IPS-20b (cell line): ENCODE data around the gene CD81.

Experiments
- H3K27ac ChIP-seq: one replicate; pipeline ENCODE4 v1.5.1; 2013; ENCODE audit warnings: low read length
- H3K27me3 ChIP-seq: 2 replicates; pipeline ENCODE4 v1.6.1; 2013; ENCODE audit warnings: mild to moderate bottlenecking, low read length, inconsistent platforms; ENCODE audit not compliant: insufficient read depth
- H3K36me3 ChIP-seq: 2 replicates; pipeline ENCODE4 v1.6.1; 2013; ENCODE audit warnings: low read depth, mild to moderate bottlenecking, inconsistent platforms, low read length, moderate library complexity; ENCODE audit not compliant: insufficient read depth
- H3K4me1 ChIP-seq: 2 replicates; pipeline ENCODE4 v1.6.1; 2013; ENCODE audit warnings: mild to moderate bottlenecking, control low read depth, inconsistent platforms, low read length, moderate library complexity; ENCODE audit not compliant: insufficient read depth
- H3K4me3 ChIP-seq: 2 replicates; pipeline ENCODE4 v1.5.1; 2013; ENCODE audit warnings: mild to moderate bottlenecking, low read length, inconsistent platforms
- H3K9ac ChIP-seq: 2 replicates; pipeline ENCODE4 v1.6.1; 2013; ENCODE audit warnings: low read depth, mild to moderate bottlenecking, inconsistent platforms, low read length, moderate library complexity
- H3K9me3 ChIP-seq: 2 replicates; pipeline ENCODE4 v1.6.1; 2013; ENCODE audit warnings: mild to moderate bottlenecking, low read depth, low read length, inconsistent platforms; ENCODE audit not compliant: insufficient read depth

Gene CD81

DNA sequence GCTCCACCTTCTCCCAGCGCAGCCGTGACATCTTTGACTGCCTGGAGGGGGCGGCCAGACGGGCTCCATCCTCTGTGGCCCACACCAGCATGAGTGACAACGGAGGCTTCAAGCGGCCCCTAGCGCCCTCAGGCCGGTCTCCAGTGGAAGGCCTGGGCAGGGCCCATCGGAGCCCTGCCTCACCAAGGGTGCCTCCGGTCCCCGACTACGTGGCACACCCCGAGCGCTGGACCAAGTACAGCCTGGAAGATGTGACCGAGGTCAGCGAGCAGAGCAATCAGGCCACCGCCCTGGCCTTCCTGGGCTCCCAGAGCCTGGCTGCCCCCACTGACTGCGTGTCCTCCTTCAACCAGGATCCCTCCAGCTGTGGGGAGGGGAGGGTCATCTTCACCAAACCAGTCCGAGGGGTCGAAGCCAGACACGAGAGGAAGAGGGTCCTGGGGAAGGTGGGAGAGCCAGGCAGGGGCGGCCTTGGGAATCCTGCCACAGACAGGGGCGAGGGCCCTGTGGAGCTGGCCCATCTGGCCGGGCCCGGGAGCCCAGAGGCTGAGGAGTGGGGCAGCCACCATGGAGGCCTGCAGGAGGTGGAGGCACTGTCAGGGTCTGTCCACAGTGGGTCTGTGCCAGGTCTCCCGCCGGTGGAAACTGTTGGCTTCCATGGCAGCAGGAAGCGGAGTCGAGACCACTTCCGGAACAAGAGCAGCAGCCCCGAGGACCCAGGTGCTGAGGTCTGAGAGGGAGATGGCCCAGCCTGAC is 26.0 kb downstream of the CD81 start:
- Histone ChIP-seq H3K27me3 (no peaks in the 10 kb centered on the region), H3K9me3 (no peaks in the 10 kb centered on the region), H3K4me1 (no peaks in the 10 kb centered on the region; the same call in 1 of the 2 replicates), H3K27ac (no peak overlapping the region), H3K36me3 (peaks cover 14% of the 10 kb centered on the region; the same call in 1 of the 2 replicates), H3K4me3 (no peak overlapping the region), H3K9ac (no peak overlapping the region)

DNA sequence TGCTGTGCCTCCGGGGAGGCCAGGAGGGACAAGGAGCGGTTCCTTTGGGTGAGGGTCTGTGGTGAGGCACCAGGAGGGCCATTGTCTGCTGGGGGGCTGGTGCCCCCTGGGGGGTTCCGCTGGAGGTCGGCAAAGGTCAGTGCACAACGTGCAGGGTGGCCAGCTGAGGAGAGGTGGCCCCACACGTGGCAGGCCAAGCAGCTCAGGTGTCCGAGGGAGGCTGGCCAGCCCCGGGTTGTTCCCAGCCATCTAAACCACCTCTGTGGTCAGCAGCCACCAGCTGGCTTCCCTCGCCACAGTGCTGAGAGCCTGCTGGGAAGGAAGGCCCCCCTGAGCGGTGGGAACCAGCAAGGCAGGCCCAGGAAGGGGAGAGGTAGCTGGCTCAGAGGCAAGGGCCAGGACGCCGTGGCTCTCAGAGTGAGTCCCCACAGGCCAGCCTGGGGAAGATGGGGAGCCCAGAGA is 27.7 kb downstream of the CD81 start:
- no peaks in the 10 kb centered on the region for H3K27me3 ChIP-seq
- H3K4me3 ChIP-seq = no peak overlapping the region
- no peaks in the 10 kb centered on the region; the same call in 1 of the 2 replicates for H3K4me1 ChIP-seq
- H3K9me3 ChIP-seq = no peaks in the 10 kb centered on the region
- no peak overlapping the region for H3K27ac ChIP-seq
- H3K9ac ChIP-seq = no peak overlapping the region
- H3K36me3 ChIP-seq = peaks cover 14% of the 10 kb centered on the region; the same call in 1 of the 2 replicates

DNA sequence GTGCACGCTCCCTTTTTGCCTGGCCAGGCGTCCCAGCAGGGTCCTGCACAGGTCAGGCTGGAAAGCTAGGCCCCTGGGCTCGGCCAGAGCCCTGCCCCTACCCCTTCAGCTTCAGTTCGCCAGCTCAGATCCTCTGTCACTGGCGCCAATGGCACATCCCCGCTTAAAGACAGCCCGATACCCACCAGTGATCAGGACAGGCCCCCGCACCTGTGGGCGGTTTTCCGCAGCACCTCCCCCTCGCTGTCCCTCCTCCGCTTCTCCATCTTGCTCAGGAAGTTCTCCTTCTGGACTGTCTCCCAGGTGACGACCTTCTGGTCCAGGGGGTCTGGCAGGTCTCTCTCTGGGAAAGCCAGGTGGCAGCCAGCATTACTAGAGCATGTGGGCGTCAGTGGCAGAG is 29.3 kb downstream of the CD81 start:
- Histone ChIP-seq H3K4me3 (no peak overlapping the region), H3K9me3 (no peaks in the 10 kb centered on the region), H3K36me3 (peaks cover 14% of the 10 kb centered on the region; the same call in 1 of the 2 replicates), H3K4me1 (no peaks in the 10 kb centered on the region; the same call in 1 of the 2 replicates), H3K27me3 (no peaks in the 10 kb centered on the region), H3K27ac (no peak overlapping the region), H3K9ac (no peak overlapping the region)

DNA sequence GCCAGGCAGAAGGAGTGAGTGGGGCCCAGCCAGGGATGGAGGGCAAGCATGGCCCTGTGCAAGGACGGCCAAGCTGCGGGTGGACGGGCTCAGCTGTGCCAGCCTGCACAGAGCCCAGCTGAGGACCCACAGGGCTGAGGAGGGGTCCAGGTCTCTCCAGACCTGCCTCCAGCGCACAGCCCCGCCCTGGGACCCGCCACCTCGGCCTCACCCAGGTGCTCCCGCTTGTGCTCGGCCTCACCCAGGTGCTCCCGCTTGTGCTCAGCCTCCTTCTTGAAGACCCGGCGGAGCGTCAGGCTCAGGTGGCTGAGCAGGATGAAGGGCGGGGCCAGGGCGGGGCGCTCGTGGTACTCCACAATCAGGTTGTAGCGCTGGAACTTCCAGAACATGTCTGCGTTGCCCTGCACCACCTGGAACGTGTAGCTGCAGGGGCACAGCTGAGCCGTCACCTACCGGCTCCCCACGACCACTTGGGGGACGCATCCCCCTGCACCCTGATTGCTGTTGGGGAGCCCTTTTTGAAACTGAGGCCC is 29.8 kb downstream of the CD81 start:
- H3K4me3 ChIP-seq = no peak overlapping the region
- H3K9me3 ChIP-seq = no peaks in the 10 kb centered on the region
- H3K4me1 ChIP-seq = no peaks in the 10 kb centered on the region
- H3K27me3 ChIP-seq = no peaks in the 10 kb centered on the region
- H3K9ac ChIP-seq = no peak overlapping the region
- peaks cover 12% of the 10 kb centered on the region; the same call in 1 of the 2 replicates for H3K36me3 ChIP-seq
- no peak overlapping the region for H3K27ac ChIP-seq

DNA sequence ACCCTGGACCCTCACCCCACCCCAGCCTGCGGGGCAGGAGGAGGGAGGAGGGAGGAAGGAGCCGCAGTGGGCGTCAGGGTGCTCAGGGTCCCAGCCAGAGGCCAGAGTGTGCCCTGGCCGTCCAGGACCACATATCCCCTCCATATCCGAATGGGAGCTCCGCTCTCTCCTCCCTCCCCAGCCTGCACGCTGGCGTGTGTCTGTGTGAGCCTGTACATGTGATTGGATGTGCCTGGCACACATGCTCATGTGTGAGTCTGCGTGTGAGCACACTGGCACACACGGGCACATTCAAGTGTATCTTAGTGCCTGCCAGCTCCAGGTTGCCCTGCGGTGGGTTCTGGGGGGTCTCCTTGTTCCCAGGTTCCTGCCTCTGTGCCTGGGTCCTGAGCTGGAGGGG is 31.6 kb downstream of the CD81 start:
- no peaks in the 10 kb centered on the region for H3K27me3 ChIP-seq

DNA sequence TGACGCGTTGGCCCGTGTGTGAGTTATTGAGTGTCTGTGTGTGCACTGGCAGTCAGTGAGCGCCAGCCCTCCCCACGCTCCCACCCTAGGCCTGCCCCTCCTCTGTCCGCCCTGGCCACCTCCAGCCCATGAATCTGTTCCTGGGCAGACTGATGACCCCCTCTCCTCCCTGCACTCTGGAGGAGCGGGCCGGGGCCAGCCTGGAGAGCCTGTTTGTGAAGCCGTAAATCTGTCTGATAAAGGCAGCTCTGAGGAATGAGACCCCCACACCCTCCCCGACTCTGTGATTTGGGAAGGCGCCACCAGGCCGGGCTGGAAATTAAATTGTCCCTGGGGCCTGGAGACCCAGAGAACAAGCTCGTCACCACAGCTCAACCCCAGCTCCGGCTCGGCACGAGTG is 32.0 kb downstream of the CD81 start:
- H3K4me3 ChIP-seq = no peak overlapping the region
- H3K4me1 ChIP-seq = no peaks in the 10 kb centered on the region
- H3K36me3 ChIP-seq = no peaks in the 10 kb centered on the region
- no peak overlapping the region for H3K9ac ChIP-seq
- no peaks in the 10 kb centered on the region for H3K27me3 ChIP-seq
- no peaks in the 10 kb centered on the region for H3K9me3 ChIP-seq
- H3K27ac ChIP-seq = no peak overlapping the region

More for the DNA sequence above, 31.6 kb downstream of the CD81 start:
- no peaks in the 10 kb centered on the region for H3K9me3 ChIP-seq
- H3K9ac ChIP-seq = no peak overlapping the region
- no peaks in the 10 kb centered on the region for H3K4me1 ChIP-seq
- H3K4me3 ChIP-seq = no peak overlapping the region
- peaks cover 3% of the 10 kb centered on the region; the same call in 1 of the 2 replicates for H3K36me3 ChIP-seq
- no peak overlapping the region for H3K27ac ChIP-seq

DNA sequence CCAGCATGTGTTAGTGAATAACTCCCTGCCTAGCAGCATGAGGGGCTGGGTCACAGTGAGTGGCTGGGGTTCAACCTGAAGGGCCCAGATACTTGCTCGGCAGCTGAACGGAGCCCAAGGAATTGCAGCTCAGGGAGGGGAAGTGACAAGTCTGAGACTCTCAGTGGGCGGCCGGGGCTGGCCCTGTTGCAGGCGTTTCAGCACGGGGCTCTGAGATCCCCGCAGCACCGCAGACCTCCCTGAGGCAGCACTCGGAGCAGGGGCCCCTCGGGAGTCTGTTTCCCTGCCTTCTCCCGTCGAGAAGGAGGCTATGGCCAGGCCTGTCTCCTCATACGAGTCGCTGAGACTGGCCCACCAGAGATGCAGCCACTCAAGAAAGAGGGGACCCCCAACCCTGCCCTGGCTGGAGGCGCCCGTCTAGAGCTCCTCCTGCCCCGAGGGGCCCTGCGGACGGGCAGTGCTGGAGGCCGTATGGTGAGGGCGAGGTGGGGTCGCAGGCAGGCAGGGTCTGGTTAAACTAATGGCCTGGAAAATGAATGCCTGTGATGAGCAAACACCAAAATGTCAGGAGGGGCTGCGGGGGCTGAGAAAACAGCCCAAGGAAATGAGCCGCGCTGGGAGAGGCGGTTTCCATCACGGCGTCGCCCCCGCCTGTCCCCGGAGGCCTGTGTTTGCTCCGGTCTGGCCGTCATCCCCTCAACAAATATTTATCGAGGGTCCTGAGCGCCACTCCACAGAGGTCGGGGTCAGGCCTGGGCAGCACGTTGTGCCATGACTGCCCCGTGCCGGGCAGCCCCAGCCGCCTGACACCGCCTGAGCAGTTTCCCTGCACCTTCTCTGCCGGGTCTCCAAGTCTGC is 32.7 kb downstream of the CD81 start:
- H3K27me3 ChIP-seq = no peaks in the 10 kb centered on the region
- H3K9ac ChIP-seq = no peak overlapping the region
- no peak overlapping the region for H3K4me3 ChIP-seq
- no peaks in the 10 kb centered on the region for H3K36me3 ChIP-seq
- no peak overlapping the region for H3K27ac ChIP-seq
- no peaks in the 10 kb centered on the region for H3K9me3 ChIP-seq
- H3K4me1 ChIP-seq = no peaks in the 10 kb centered on the region

DNA sequence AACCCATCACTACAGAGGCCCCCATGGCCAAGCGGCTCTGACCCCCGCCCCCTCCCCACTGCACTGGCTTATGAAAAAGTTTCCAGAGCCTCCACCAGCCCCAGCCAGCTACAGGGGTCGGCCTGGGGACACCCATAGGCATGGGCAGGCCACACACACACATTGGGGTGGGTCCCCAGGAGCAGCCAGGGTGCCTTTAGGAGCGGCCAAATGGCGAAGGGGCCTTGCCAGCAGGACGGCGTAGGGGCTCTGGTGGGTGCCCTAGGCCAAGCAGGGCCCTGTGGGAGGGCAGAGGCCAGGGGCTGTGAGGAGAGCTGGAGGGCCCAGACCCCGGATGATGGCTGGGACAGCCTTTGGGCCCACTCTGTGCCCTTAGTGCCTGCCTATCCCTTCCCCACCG is 33.5 kb downstream of the CD81 start:
- no peak overlapping the region for H3K27ac ChIP-seq
- H3K27me3 ChIP-seq = no peaks in the 10 kb centered on the region
- H3K4me1 ChIP-seq = no peaks in the 10 kb centered on the region
- H3K4me3 ChIP-seq = no peak overlapping the region
- H3K9me3 ChIP-seq = no peaks in the 10 kb centered on the region
- no peak overlapping the region for H3K9ac ChIP-seq
- no peaks in the 10 kb centered on the region for H3K36me3 ChIP-seq

DNA sequence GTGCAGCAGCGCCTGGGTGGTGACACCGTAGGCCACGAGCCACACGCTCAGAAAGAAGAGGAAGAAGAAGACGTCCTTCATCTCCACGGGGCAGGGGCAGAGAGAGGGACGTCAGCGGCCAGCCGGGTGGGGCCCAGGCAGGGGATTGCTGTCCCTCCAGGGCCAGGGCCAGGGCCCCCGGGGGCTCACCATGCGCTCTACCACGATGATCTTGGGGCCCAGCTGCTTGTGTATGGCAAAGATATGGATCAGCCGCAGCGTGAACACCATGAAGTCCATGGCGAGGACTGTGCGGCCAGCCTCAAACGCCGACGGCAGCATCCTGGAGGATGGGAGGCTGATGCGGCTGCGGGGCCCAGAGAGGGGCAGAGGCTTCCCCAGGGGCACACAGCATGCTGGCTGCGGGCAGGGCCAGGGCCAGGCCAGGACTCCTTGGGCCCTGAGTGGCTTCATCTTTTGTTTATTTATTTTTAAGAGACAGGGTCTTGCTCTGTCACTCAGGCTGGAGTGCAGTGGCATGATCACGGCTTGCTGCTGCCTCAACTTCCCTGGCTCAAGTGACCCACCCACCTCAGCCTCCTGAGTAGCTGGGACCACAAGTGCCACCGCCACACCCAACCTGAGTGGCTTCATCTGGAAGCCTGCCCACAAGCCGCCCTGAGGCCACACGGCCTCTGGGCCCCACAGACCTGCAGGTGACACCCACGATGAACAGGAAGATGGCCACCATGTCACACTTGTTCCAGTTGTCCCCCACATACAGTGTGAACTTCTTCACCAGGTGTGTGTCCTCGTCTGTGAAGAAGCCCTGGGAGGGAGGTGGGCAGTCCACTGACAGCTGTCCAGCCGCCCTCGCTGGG is 34.6 kb downstream of the CD81 start:
- H3K36me3 ChIP-seq = no peaks in the 10 kb centered on the region
- no peak overlapping the region for H3K4me3 ChIP-seq
- no peaks in the 10 kb centered on the region for H3K27me3 ChIP-seq
- H3K9ac ChIP-seq = no peak overlapping the region
- H3K27ac ChIP-seq = no peak overlapping the region
- no peaks in the 10 kb centered on the region for H3K4me1 ChIP-seq
- H3K9me3 ChIP-seq = no peaks in the 10 kb centered on the region

DNA sequence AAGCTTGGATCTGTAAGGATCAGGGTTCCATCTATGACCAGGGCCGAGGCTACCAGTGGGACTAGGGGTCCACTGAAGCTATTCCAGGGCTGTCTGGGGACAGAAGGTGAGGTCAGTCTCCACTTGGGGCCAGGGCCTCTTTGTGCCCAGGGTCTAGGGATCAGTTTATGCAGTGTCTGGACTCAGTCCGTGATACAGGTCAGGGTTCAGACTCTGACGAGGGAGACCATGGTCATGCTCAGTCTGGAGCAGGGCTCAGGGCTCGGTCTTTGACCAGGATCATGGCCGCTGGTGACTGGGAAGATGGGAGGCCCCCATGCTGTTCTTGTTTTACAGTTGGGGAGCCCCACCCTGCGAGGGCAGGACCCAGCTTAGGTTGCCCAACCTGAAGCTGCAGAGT is 35.2 kb downstream of the CD81 start:
- Histone ChIP-seq H3K9me3 (no peaks in the 10 kb centered on the region), H3K27ac (no peak overlapping the region), H3K36me3 (no peaks in the 10 kb centered on the region), H3K4me1 (no peaks in the 10 kb centered on the region), H3K4me3 (no peak overlapping the region), H3K9ac (no peak overlapping the region), H3K27me3 (no peaks in the 10 kb centered on the region)
